ENCODE measurements around the gene XIRP1.

- TF ChIP-seq CTCF (IDR thresholded peaks at IDR 0.05) = no peak
- no peak for TF ChIP-seq POLR2A (IDR thresholded peaks at IDR 0.05)
These were observed 7.0 kb downstream of the XIRP1 start for GRCh38 chr3:39185326-39185958.
